ENCODE measurements around the gene NFATC1. TPM values are rescaled to one million over a fixed set of nuclear protein-coding genes. Genes with fewer than 3 reads are reported as not detected.

NFATC1 gene
- polyA plus RNA-seq, 2 of the 4 experiments (the other 2 are of a cell fraction), result 0.52 to 1.7 TPM

GRCh38 chr18:79458131-79458838, 62.6 kb downstream of the NFATC1 start:
- peaks cover 8% of the 10 kb centered on the region for H3K4me1 ChIP-seq
- ChIA-PET CTCF (no interaction called here), POLR2A (no interaction called here)
- no peak overlapping the region for H3K4me3 ChIP-seq
- WGBS (ENCODE audit: missing lambda C conversion rate), result 64% methylated on average over 21 of the region's 45 CpGs
- no peak for TF ChIP-seq FOSL2 (IDR thresholded peaks at IDR 0.05)
- TF ChIP-seq FOSL2 (CRISPR knock-in tag; IDR thresholded peaks at IDR 0.05), result peak; percentile 55
- TF ChIP-seq HEYL (CRISPR knock-in tag; IDR thresholded peaks at IDR 0.05), result no peak
- DNase-seq (ENCODE audit: low read depth in 1 of 2, low spot score in 1 of 2) (peak; percentile 44 to 48), ATAC-seq (peak; percentile 76 to 89), FAIRE-seq (no peak)
- no peaks in the 10 kb centered on the region for H3K9me3 ChIP-seq
- peak overlapping the region in 1 of 2 experiments; percentile 49; a peak in 2 of 6 replicates for H3K27ac ChIP-seq
- H3K4me2 ChIP-seq, result peak overlapping the region; percentile 37; the same call in 2 of the 3 replicates

DNA sequence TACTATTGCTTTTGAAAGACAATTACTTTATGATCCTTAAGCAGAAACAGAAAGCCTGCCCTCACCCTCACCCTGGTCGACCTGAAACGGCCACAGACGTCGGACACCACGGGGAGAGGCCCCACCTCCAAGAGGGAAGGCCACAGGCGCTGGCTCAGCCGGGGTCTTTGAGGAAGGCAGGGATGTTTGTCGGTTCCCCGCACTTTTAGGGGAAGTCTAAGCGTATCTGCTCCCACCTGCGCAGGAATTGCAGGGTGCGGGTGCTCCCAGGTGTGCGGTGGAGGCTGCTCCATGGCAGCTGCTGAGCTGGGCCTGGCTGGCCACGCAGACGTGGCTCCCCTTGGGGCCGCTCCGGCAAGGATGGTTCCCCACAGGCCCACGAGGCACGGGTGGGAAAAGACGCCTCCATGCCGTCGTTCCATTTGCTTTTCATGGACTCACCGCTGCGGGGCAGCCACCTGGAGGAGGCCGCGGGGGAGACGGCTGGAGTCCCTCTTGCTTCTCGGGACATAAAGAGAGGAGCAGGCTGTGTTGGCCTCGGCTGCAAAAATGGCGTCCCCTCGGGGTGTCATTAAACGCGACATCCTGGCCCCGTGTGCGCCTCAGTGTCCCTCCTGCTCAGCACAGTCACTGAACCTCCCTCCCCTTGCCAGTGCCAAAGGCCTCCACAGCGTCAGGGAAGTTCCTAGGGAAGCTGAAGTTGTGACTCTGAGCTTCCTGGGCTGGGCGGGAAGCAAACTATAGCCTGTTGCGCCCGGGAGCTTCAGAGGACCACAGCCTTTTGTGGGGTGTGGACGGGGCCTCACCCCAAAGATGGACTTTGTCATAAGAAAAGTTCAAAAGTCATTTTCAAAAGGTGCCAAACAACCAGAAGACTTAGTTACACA, 63.4 kb downstream of the NFATC1 start:
- ChIA-PET CTCF (no interaction called here), POLR2A (no interaction called here)
- peaks cover 8% of the 10 kb centered on the region for H3K4me1 ChIP-seq
- no peak for FAIRE-seq
- DNase-seq (ENCODE audit: low read depth in 1 of 2, low spot score in 1 of 2), result no peak
- no peak overlapping the region; the same call in 2 of the 3 replicates for H3K4me2 ChIP-seq
- ATAC-seq, result no peak; a peak in 1 of 6 replicates
- TF ChIP-seq BCL3 (IDR thresholded peaks at IDR 0.05), result no peak
- TF ChIP-seq NR3C1 (IDR thresholded peaks at IDR 0.05), result no peak
- H3K4me3 ChIP-seq, result no peak overlapping the region
- WGBS (ENCODE audit: missing lambda C conversion rate), result 93% methylated on average over 20 of the region's 40 CpGs
- peak overlapping the region in 1 of 2 experiments; percentile 49; a peak in 1 of 6 replicates for H3K27ac ChIP-seq
- H3K9me3 ChIP-seq, result no peaks in the 10 kb centered on the region

- CTCF ChIA-PET, result no interaction called here
- TF ChIP-seq NFE2L2 (conservative IDR thresholded peaks at IDR 0.05; ENCODE audit: low read length) (no peak), FOXS1 (CRISPR knock-in tag; IDR thresholded peaks at IDR 0.05) (no peak), TFCP2L1 (CRISPR knock-in tag; IDR thresholded peaks at IDR 0.05) (no peak), JUN (IDR thresholded peaks at IDR 0.05) (no peak), PHF8 (IDR thresholded peaks at IDR 0.05; ENCODE audit: borderline replicate concordance, low read depth) (no peak), MYC (IDR thresholded peaks at IDR 0.05; ENCODE audit: borderline replicate concordance, low read length) (no peak), RCOR1 (IDR thresholded peaks at IDR 0.05; ENCODE audit: low read depth, low read length) (no peak), BCL3 (IDR thresholded peaks at IDR 0.05) (no peak), NPAS2 (CRISPR knock-in tag; IDR thresholded peaks at IDR 0.05; ENCODE audit: borderline replicate concordance) (no peak), MAFK (IDR thresholded peaks at IDR 0.05; ENCODE audit: partially characterized antibody) (no peak), HOXB13 (CRISPR knock-in tag; IDR thresholded peaks at IDR 0.05; ENCODE audit: low read depth) (no peak)
- TF ChIP-seq, protein P1, sequence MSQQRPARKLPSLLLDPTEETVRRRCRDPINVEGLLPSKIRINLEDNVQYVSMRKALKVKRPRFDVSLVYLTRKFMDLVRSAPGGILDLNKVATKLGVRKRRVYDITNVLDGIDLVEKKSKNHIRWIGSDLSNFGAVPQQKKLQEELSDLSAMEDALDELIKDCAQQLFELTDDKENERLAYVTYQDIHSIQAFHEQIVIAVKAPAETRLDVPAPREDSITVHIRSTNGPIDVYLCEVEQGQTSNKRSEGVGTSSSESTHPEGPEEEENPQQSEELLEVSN (IDR thresholded peaks at IDR 0.05; ENCODE audit: borderline replicate concordance, low read depth), result no peak
- no peaks in the 10 kb centered on the region for H3K9me3 ChIP-seq
- FAIRE-seq (no peak), DNase-seq (ENCODE audit: low read depth in 1 of 2, low spot score in 1 of 2) (no peak), ATAC-seq (no peak)
- no peak overlapping the region for H3K4me2 ChIP-seq
- WGBS (ENCODE audit: missing lambda C conversion rate), result 73% methylated on average over 9 of the region's 9 CpGs
- no peak overlapping the region for H3K27ac ChIP-seq
- H3K4me3 ChIP-seq, result no peak overlapping the region
- peaks cover 8% of the 10 kb centered on the region for H3K4me1 ChIP-seq
- POLR2A ChIA-PET, result no interaction called here
These were observed 64.3 kb downstream of the NFATC1 start for GRCh38 chr18:79459946-79460480.
